ENCODE data around the gene PLBD2.

The PLBD2 gene

GRCh38 chr12:113368331-113368730, 9.9 kb downstream of the PLBD2 start:
- TF ChIP-seq REST (IDR thresholded peaks at IDR 0.05; ENCODE audit: insufficient read depth in 1 of 2, low read depth in 2 of 2, low read length in 2 of 2) (no peak), SIN3A (IDR thresholded peaks at IDR 0.05; ENCODE audit: borderline replicate concordance, insufficient read depth, low read length) (no peak), FOXP2 (optimal IDR thresholded peaks at IDR 0.05; ENCODE audit: borderline replicate concordance, extremely low read depth, extremely low read length, insufficient read depth) (no peak), TAF1 (IDR thresholded peaks at IDR 0.05; ENCODE audit: borderline replicate concordance, insufficient read depth, low read length) (no peak), POLR2AphosphoS5 (IDR thresholded peaks at IDR 0.05; ENCODE audit: low read depth, low read length) (no peak)

DNA sequence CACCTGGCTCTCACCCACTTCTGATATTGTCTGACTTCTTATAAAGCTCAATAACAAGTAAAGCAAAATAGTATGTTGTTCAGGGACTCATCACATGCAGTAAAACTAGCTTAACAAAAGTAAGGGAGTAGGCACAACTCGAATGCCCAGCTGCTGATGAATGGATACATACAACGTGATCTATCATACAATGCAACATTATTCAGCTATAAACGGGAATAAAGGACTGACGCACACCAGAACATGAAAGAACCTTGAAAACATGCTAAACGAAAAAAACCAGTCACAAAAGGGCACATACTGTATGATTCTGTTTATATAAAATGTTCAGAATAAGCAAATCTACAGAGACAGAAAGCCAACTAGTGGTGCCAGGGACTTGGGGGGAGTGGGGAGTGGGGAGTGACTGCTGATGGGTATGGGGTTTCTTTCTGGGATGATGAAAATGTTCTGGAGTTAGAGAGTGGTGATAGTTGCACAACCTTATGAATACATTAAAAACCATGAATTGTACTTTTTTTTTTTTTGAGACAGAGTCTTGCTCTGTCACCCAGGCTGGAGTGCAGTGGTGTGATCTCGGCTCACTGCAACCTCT, 11.1 kb downstream of the PLBD2 start:
- TF ChIP-seq REST (IDR thresholded peaks at IDR 0.05; ENCODE audit: insufficient read depth in 1 of 2, low read depth in 2 of 2, low read length in 2 of 2), result no peak

DNA sequence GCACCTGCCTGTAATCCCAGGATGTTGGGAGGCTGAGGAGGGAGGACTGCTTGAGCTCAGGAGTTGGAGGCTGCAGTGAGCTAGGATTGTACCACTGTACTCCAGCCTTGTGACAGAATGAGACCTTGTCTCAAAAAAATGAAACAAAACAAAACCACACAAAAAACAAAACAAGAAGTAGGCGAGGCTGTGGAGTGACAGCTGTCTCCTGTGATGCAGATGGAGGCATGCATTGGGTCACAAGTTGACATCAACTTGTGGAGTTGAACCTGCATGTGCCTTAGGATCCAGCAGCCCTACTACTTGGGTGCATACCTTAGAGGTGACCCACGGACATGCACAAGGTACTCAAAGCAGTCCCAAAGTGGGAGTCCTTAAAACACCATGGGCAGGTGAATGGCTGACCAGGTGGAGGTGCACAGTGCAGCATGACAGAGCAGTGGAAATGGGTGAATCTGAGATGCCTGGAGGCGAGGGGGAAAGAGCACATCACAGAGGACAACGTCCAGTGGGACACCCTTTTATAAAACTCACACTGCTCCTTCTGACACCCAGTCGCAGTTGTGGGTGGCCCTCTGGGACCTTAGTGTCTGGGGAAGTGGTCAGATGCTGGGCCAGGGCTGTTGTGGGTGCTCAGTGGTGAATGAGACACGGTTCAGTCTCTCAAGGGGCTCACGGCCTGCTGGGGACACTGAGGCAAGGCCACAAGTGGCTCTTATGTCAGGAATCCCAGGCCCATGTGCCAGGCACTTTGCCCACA, 12.7 kb downstream of the PLBD2 start:
- TF ChIP-seq SIN3A (IDR thresholded peaks at IDR 0.05; ENCODE audit: borderline replicate concordance, insufficient read depth, low read length) (no peak), POLR2AphosphoS5 (IDR thresholded peaks at IDR 0.05; ENCODE audit: low read depth, low read length) (no peak), REST (IDR thresholded peaks at IDR 0.05; ENCODE audit: insufficient read depth in 1 of 2, low read depth in 2 of 2, low read length in 2 of 2) (no peak)

- TF ChIP-seq REST (IDR thresholded peaks at IDR 0.05; ENCODE audit: insufficient read depth in 1 of 2, low read depth in 2 of 2, low read length in 2 of 2), result no peak
- TF ChIP-seq TAF1 (IDR thresholded peaks at IDR 0.05; ENCODE audit: borderline replicate concordance, insufficient read depth, low read length), result no peak
- no peak for TF ChIP-seq POLR2AphosphoS5 (IDR thresholded peaks at IDR 0.05; ENCODE audit: low read depth, low read length)
- no peak for TF ChIP-seq FOXP2 (optimal IDR thresholded peaks at IDR 0.05; ENCODE audit: borderline replicate concordance, extremely low read depth, extremely low read length, insufficient read depth)
- no peak for TF ChIP-seq SIN3A (IDR thresholded peaks at IDR 0.05; ENCODE audit: borderline replicate concordance, insufficient read depth, low read length)
Observed at GRCh38 chr12:113371808-113372207, 13.4 kb downstream of the PLBD2 start.

DNA sequence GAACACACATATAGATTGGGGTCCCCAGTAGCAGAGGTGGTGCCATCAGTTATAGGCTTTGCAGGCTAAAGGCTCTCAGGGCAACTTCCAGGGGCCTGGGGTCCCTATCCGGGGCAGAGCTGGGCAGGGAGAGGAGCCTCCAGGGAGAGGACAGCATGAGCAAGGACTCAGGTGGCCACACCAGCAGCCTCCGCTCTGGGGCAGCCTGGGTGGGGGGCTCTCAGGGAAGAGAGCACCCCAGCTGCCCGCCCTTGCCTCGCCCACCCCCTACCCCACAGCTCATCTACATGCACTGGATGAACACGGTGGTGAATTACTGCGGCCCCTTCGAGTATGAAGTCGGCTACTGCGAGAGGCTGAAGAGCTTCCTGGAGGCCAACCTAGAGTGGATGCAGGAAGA, 14.0 kb downstream of the PLBD2 start:
- TF ChIP-seq POLR2AphosphoS5 (IDR thresholded peaks at IDR 0.05; ENCODE audit: low read depth, low read length), result no peak
- TF ChIP-seq SIN3A (IDR thresholded peaks at IDR 0.05; ENCODE audit: borderline replicate concordance, insufficient read depth, low read length), result no peak
- TF ChIP-seq REST (IDR thresholded peaks at IDR 0.05; ENCODE audit: insufficient read depth in 1 of 2, low read depth in 2 of 2, low read length in 2 of 2), result no peak
- TF ChIP-seq FOXP2 (optimal IDR thresholded peaks at IDR 0.05; ENCODE audit: borderline replicate concordance, extremely low read depth, extremely low read length, insufficient read depth), result no peak
- TF ChIP-seq TAF1 (IDR thresholded peaks at IDR 0.05; ENCODE audit: borderline replicate concordance, insufficient read depth, low read length), result no peak
